Neural cell (in vitro differentiated cells): ENCODE results near the gene SCAP. TPM values are rescaled to one million over a fixed set of nuclear protein-coding genes. Genes with fewer than 3 reads are reported as not detected.

Experiments used
- H2AFZ ChIP-seq: fragments of 200-600, 300-800 bp; sonication (generic), shearing (Covaris generic); 2 replicates; pipeline ENCODE4 v1.6.0; 2014; ENCODE audit warnings: low read depth, mild to moderate bottlenecking, antibody characterized with exemption, low read length, moderate library complexity
- H3F3A ChIP-seq: fragments of 200-600 bp; shearing (Covaris generic); 2 replicates; pipeline ENCODE4 v1.6.1; 2016; ENCODE audit warnings: mild to moderate bottlenecking, moderate library complexity, mixed read lengths, antibody characterized with exemption, low read length; ENCODE audit not compliant: insufficient read depth, poor library complexity, severe bottlenecking
- H3K27ac ChIP-seq: fragments of 200-600, 300-800 bp; sonication (generic), shearing (Covaris generic); 2 replicates; pipeline ENCODE4 v1.5.1; 2014; ENCODE audit warnings: mild to moderate bottlenecking, low read length, moderate library complexity
- H3K27me3 ChIP-seq: fragments of 300-800, 200-600 bp; sonication (generic), shearing (Covaris generic); 2 replicates; pipeline ENCODE4 v1.6.0; 2014; ENCODE audit warnings: mild to moderate bottlenecking, low read depth, low read length, moderate library complexity; ENCODE audit not compliant: insufficient read depth
- H3K36me3 ChIP-seq: fragments of 300-800, 200-600 bp; sonication (generic), shearing (Covaris generic); 2 replicates; pipeline ENCODE4 v1.5.1; 2014; ENCODE audit warnings: mild to moderate bottlenecking, antibody characterized with exemption, low read length, moderate library complexity; ENCODE audit not compliant: insufficient read depth
- H3K4me2 ChIP-seq: fragments of 300-800, 200-600 bp; sonication (generic), shearing (Covaris generic); 2 replicates; pipeline ENCODE4 v1.6.0; 2014; ENCODE audit warnings: mild to moderate bottlenecking, low read length
- H3K4me3 ChIP-seq: fragments of 300-800, 200-600 bp; sonication (generic), shearing (Covaris generic); 2 replicates; pipeline ENCODE4 v1.5.1; 2014; ENCODE audit warnings: mild to moderate bottlenecking, low read length, moderate library complexity
- H3K79me2 ChIP-seq: fragments of 200-600 bp; shearing (Covaris generic); replicated peaks from 2 replicates; pipeline ENCODE4 v1.6.0; 2014; ENCODE audit warnings: mild to moderate bottlenecking, low read length, moderate library complexity; ENCODE audit not compliant: insufficient read depth
- H3K9ac ChIP-seq: fragments of 300-800, 200-600 bp; sonication (generic), shearing (Covaris generic); 2 replicates; pipeline ENCODE4 v1.6.1; 2016; ENCODE audit warnings: mild to moderate bottlenecking, low read length, mixed read lengths
- H3K9me2 ChIP-seq: fragments of 200-600 bp; shearing (Covaris generic); 2 replicates; pipeline ENCODE4 v1.6.1; 2016; ENCODE audit warnings: mild to moderate bottlenecking, low read length, mixed read lengths; ENCODE audit not compliant: insufficient read depth
- H3K9me3 ChIP-seq: fragments of 200-600, 300-800 bp; sonication (generic), shearing (Covaris generic); 2 replicates; pipeline ENCODE4 v1.6.1; 2016; ENCODE audit warnings: mild to moderate bottlenecking, mixed run types, low read length, moderate library complexity, mixed read lengths
- H4K20me1 ChIP-seq: fragments of 200-600 bp; shearing (Covaris generic); 2 replicates; pipeline ENCODE4 v1.6.1; 2016; ENCODE audit warnings: mild to moderate bottlenecking, mixed run types; ENCODE audit not compliant: insufficient read depth
- CTCF ChIP-seq: fragments of 450-650 bp; IDR thresholded peaks from 2 replicates; pipeline ENCODE4 v1.5.1; 2014; ENCODE audit warnings: antibody characterized with exemption, mild to moderate bottlenecking, moderate library complexity; ENCODE audit not compliant: poor library complexity, severe bottlenecking
- EP300 ChIP-seq: fragments of 450-650 bp; conservative IDR thresholded peaks from 2 replicates; pipeline ENCODE4 v1.6.1; 2014; ENCODE audit warnings: antibody characterized with exemption, mild to moderate bottlenecking, moderate library complexity; ENCODE audit not compliant: poor library complexity, severe bottlenecking
- EZH2 ChIP-seq: fragments of 200-600, 300-800 bp; shearing (Covaris generic), sonication (generic); IDR thresholded peaks from 2 replicates; pipeline ENCODE4 v1.6.1; 2014; ENCODE audit warnings: antibody characterized with exemption, low read length, borderline replicate concordance, mild to moderate bottlenecking; ENCODE audit not compliant: insufficient read depth, poor library complexity, severe bottlenecking
- MXI1 ChIP-seq: fragments of 450-650 bp; conservative IDR thresholded peaks from 2 replicates; pipeline ENCODE4 v1.6.1; 2014; ENCODE audit warnings: antibody characterized with exemption, mild to moderate bottlenecking; ENCODE audit not compliant: poor library complexity, severe bottlenecking
- POLR2AphosphoS5 ChIP-seq: IDR thresholded peaks from 2 replicates; pipeline ENCODE4 v1.6.1; 2012
- RAD21 ChIP-seq: fragments of 450-650 bp; conservative IDR thresholded peaks from 2 replicates; pipeline ENCODE4 v1.6.1; 2014; ENCODE audit warnings: antibody characterized with exemption, mild to moderate bottlenecking, moderate library complexity
- REST ChIP-seq: IDR thresholded peaks from 2 replicates; pipeline ENCODE4 v1.6.1; 2012; ENCODE audit warnings: borderline replicate concordance
- SMC3 ChIP-seq: fragments of 450-650 bp; conservative IDR thresholded peaks from 2 replicates; pipeline ENCODE4 v1.6.1; 2014; ENCODE audit warnings: antibody characterized with exemption, mild to moderate bottlenecking, moderate library complexity; ENCODE audit not compliant: poor library complexity
- TAF1 ChIP-seq: IDR thresholded peaks from 2 replicates; pipeline ENCODE4 v1.6.1; 2012; ENCODE audit warnings: low read depth
- polyA plus RNA-seq: library from polyadenylated mRNA; depleted of rRNA; stranded (reverse); fragments of >200 nt; gene quantifications from 2 replicates; pipeline ENCODE4 v1.2.3, GENCODE V29; 2014

The SCAP gene
- polyA plus RNA-seq, 1 donor from 2014 or later, result 58.0 TPM

- no peaks in the 10 kb centered on the region for H3K9me2 ChIP-seq
- H3K9me3 ChIP-seq, result no peaks in the 10 kb centered on the region
- no peak overlapping the region for H2AFZ ChIP-seq
- H3K4me3 ChIP-seq, result no peak overlapping the region
- no peak overlapping the region for H3K27ac ChIP-seq
- H4K20me1 ChIP-seq, result no peaks in the 10 kb centered on the region
- no peak overlapping the region for H3K4me2 ChIP-seq
- no peaks in the 10 kb centered on the region for H3K79me2 ChIP-seq
- H3F3A ChIP-seq, result no peaks in the 10 kb centered on the region
- no peaks in the 10 kb centered on the region for H3K36me3 ChIP-seq
- H3K27me3 ChIP-seq, result no peaks in the 10 kb centered on the region
- H3K9ac ChIP-seq, result no peak overlapping the region
- TF ChIP-seq CTCF (no peak), MXI1 (no peak)
These were observed 11.5 kb upstream of the SCAP start for GRCh38 chr3:47487265-47487664.

GRCh38 chr3:47485812-47486211, 10.1 kb upstream of the SCAP start:
- no peaks in the 10 kb centered on the region for H3K36me3 ChIP-seq
- H2AFZ ChIP-seq, result no peak overlapping the region
- no peaks in the 10 kb centered on the region for H3K79me2 ChIP-seq
- H3K9me3 ChIP-seq, result no peaks in the 10 kb centered on the region
- H3K9ac ChIP-seq, result no peak overlapping the region
- H3F3A ChIP-seq, result no peaks in the 10 kb centered on the region
- no peaks in the 10 kb centered on the region for H3K9me2 ChIP-seq
- no peak overlapping the region for H3K27ac ChIP-seq
- no peaks in the 10 kb centered on the region for H3K27me3 ChIP-seq
- no peak overlapping the region for H3K4me3 ChIP-seq
- TF ChIP-seq SMC3, result no peak
- no peak for TF ChIP-seq POLR2AphosphoS5
- TF ChIP-seq TAF1, result no peak
- no peak for TF ChIP-seq MXI1
- no peak for TF ChIP-seq RAD21
- TF ChIP-seq REST, result no peak
- TF ChIP-seq CTCF, result no peak
- TF ChIP-seq EP300, result no peak
- TF ChIP-seq EZH2, result no peak
- no peak overlapping the region for H3K4me2 ChIP-seq
- H4K20me1 ChIP-seq, result no peaks in the 10 kb centered on the region
